Measurements from ENCODE around the gene GLB1L2. TPM values are rescaled to one million over a fixed set of nuclear protein-coding genes. Genes with fewer than 3 reads are reported as not detected.

GLB1L2 gene
- total RNA-seq, 1 experiment from 2014 or later: 27.1 TPM

DNA sequence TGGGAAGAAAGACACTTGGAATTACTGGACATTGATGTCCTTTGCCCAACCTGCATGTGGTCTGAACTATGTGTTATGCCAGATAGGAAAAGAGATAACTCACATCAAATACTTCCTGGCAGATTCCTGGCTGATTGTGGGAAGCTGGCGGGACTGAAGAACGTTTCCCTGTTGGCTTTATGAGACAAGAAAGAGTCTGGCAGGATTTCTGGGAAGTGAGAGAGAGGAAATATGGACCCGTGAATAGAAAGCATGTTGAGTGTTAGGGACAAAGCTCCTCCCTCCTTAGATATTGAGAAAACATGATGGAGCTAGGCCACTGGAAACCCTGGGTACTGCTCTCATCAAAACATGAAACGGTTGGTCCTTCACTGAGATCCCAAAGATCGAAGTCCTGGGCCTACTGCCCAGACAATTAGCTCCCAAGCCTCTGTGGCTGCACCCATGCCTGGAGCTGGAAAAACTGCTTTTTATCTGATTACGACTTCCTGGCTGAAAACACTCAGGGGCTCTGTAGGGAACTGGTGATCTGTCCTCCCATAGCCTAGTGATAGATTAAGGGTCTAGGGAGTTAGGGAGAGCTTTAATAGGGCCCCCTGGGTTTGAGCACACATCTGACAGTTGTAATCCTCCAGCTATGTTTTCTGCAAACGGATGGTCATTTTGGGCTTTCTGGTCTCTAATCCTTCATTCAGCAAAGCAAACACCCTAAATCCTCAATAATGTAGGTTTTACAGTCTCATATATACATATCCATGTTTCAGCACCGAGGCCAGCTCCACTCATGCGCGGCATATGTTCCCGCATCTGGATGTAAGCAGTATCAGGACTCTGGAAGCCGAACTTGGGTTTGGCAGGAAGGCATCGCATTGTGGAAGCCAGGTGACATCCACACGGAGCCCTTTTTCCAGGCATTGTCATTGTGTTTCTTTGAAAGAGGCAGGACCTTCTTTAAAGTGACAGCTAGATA is 86.4 kb downstream of the GLB1L2 start:
- CTCF ChIA-PET: no interaction called here

More for the DNA sequence above, 86.4 kb downstream of the GLB1L2 start:
- Histone ChIP-seq H3K36me3 (ENCODE audit: control insufficient read depth in 1 of 2, insufficient read depth in 2 of 2, low read length in 2 of 2) (no peaks in the 10 kb centered on the region), H3K4me1 (ENCODE audit: control insufficient read depth in 1 of 2, insufficient read depth in 2 of 2, low read length in 2 of 2) (no peaks in the 10 kb centered on the region), H3K27ac (ENCODE audit: low read depth, low read length) (no peak overlapping the region), H2AFZ (ENCODE audit: low read depth, low read length, poor library complexity, severe bottlenecking) (no peak overlapping the region), H3K4me2 (ENCODE audit: low read length) (no peak overlapping the region), H3K27me3 (ENCODE audit: insufficient read depth, low read length) (peaks cover 62% of the 10 kb centered on the region), H3K9ac (ENCODE audit: low read length) (no peak overlapping the region), H4K20me1 (ENCODE audit: insufficient read depth) (no peaks in the 10 kb centered on the region), H3K79me2 (ENCODE audit: insufficient read depth, low read length) (no peaks in the 10 kb centered on the region), H3K9me3 (ENCODE audit: control insufficient read depth in 1 of 2, insufficient read depth in 1 of 2, low read depth in 1 of 2, low read length in 2 of 2) (no peaks in the 10 kb centered on the region), H3K4me3 (replicated peaks in 1 of 2; ENCODE audit: low read depth in 1 of 2, low read length in 2 of 2) (no peak overlapping the region), H3K9me2 (ENCODE audit: insufficient read depth) (no peaks in the 10 kb centered on the region)
- TF ChIP-seq, protein P1, sequence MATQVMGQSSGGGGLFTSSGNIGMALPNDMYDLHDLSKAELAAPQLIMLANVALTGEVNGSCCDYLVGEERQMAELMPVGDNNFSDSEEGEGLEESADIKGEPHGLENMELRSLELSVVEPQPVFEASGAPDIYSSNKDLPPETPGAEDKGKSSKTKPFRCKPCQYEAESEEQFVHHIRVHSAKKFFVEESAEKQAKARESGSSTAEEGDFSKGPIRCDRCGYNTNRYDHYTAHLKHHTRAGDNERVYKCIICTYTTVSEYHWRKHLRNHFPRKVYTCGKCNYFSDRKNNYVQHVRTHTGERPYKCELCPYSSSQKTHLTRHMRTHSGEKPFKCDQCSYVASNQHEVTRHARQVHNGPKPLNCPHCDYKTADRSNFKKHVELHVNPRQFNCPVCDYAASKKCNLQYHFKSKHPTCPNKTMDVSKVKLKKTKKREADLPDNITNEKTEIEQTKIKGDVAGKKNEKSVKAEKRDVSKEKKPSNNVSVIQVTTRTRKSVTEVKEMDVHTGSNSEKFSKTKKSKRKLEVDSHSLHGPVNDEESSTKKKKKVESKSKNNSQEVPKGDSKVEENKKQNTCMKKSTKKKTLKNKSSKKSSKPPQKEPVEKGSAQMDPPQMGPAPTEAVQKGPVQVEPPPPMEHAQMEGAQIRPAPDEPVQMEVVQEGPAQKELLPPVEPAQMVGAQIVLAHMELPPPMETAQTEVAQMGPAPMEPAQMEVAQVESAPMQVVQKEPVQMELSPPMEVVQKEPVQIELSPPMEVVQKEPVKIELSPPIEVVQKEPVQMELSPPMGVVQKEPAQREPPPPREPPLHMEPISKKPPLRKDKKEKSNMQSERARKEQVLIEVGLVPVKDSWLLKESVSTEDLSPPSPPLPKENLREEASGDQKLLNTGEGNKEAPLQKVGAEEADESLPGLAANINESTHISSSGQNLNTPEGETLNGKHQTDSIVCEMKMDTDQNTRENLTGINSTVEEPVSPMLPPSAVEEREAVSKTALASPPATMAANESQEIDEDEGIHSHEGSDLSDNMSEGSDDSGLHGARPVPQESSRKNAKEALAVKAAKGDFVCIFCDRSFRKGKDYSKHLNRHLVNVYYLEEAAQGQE (IDR thresholded peaks at IDR 0.05; ENCODE audit: low read depth): peak; percentile 62
- TF ChIP-seq ELF1 (IDR thresholded peaks at IDR 0.05; ENCODE audit: borderline replicate concordance, low read depth): no peak
- TF ChIP-seq CTCF (IDR thresholded peaks at IDR 0.05 in 2 of 3, conservative IDR thresholded peaks at IDR 0.05 in 1 of 3; ENCODE audit: borderline replicate concordance in 1 of 3, insufficient read depth in 1 of 3, low read depth in 2 of 3, low read length in 2 of 3): no peak
- ATAC-seq (no peak), DNase-seq (ENCODE audit: low read depth, low spot score) (no peak)
- intact Hi-C loops (cut with micrococcal nuclease): no loop called here
- ChIA-PET POLR2A (no interaction called here), RAD21 (ENCODE audit: low non-redundant PET in 1 of 2, low total read pairs in 2 of 2, uncharacterized antibody in 2 of 2, unreplicated experiment in 2 of 2) (no interaction called here)
- BruUV-seq (replicated peaks): no TSS peak

Measured in HCT116 (cell line).